Astrocyte of the cerebellum (primary cell): ENCODE data around the gene DLX2.
"Not testable (repeated sequence)": the region's sequence is repeated elsewhere in the genome, so short reads cannot be mapped to it uniquely, and the experiment has no call there.

ENCODE experiments used
- DNase-seq: peaks from one replicate; pipeline ENCODE4 v3.0.0-alpha.2; 2011; ENCODE audit warnings: low read depth
- H3K4me3 ChIP-seq: 2 replicates; pipeline ENCODE4 v1.5.1; 2011; ENCODE audit warnings: mild to moderate bottlenecking, low read depth, low read length, moderate library complexity
- in situ Hi-C: cut with HindIII; loops from 2 replicates; pipeline ENCODE4 v1.10.0; 2017; ENCODE audit warnings: low sequenced_read_pairs
- TF ChIP-seq, protein P1 (sequence below): IDR thresholded peaks from 2 replicates; pipeline ENCODE4 v1.5.1; 2012; ENCODE audit warnings: low read length, low read depth, moderate library complexity, mild to moderate bottlenecking; ENCODE audit errors: missing control alignments

Gene DLX2

DNA sequence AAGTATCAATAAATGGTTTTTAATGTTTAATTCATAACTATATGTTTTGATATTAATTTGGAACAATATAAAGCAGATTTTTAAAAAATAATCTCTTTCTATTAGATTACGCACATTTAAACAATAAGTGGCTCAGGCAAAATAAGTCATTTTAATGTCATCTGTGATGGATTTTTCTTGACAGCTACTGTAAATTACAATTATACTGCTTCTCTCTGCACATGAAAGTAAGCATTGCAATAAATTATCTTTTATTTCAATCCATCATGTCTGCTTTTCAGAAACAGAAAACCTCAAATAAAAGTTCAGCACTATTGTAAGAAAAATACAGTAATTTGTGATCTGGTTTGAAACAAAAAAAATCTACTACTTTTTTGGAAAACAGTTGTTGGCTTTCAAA, 28.4 kb downstream of the DLX2 start:
- no peak for DNase-seq
- TF ChIP-seq, protein P1, sequence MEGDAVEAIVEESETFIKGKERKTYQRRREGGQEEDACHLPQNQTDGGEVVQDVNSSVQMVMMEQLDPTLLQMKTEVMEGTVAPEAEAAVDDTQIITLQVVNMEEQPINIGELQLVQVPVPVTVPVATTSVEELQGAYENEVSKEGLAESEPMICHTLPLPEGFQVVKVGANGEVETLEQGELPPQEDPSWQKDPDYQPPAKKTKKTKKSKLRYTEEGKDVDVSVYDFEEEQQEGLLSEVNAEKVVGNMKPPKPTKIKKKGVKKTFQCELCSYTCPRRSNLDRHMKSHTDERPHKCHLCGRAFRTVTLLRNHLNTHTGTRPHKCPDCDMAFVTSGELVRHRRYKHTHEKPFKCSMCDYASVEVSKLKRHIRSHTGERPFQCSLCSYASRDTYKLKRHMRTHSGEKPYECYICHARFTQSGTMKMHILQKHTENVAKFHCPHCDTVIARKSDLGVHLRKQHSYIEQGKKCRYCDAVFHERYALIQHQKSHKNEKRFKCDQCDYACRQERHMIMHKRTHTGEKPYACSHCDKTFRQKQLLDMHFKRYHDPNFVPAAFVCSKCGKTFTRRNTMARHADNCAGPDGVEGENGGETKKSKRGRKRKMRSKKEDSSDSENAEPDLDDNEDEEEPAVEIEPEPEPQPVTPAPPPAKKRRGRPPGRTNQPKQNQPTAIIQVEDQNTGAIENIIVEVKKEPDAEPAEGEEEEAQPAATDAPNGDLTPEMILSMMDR, result no peak
- in situ Hi-C loops, result loop anchor here (10.0 to 25.0 kb wide), 2 partner anchors 69 to 262 kb away; no protein-coding TSS in a partner anchor

DNA sequence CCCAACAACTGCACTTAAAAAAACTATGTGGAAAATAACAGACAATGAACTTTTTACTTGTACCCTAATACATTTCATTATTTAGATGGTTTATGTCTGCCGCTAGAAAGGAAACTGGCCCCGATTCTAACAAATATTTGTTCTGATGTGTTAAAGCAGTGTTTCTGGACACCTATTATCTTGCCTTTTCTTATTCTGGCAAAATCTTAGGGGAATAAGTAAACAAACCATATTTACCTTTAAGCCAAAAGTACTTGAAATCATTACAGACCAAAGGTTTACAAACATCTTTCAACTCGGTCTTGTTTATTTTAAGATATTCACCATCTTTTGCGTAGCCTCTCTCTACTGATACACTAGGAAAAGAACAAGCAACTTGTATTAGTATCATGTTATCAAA, 29.2 kb downstream of the DLX2 start:
- in situ Hi-C loops, result loop anchor here (10.0 to 25.0 kb wide), 2 partner anchors 69 to 261 kb away; no protein-coding TSS in a partner anchor
- DNase-seq, result no peak
- TF ChIP-seq, protein P1, result no peak

More for the DNA sequence above, 28.4 kb downstream of the DLX2 start:
- no peak overlapping the region for H3K4me3 ChIP-seq

DNA sequence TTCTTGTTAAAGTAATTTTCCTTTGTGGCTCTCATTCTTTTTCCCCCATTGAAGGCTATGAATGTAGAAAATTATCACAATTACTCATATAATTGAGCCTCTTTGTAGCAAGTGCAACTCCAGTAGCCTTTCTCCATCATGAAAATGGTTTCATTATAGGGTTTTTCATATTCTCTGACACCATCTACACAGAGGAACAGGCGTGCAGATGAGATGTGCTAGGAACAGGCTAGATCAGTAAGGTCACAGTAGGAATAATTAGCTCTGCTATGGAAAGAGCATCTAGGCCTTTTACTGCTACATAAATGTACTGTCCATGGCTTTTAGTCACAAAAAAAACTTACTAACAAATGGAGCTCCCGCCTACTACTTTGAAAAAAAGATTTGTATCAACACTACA, 30.0 kb downstream of the DLX2 start:
- in situ Hi-C loops, result loop anchor here (10.0 to 25.0 kb wide), 2 partner anchors 68 to 260 kb away; no protein-coding TSS in a partner anchor
- no peak for DNase-seq
- TF ChIP-seq, protein P1, result no peak
- H3K4me3 ChIP-seq, result no peak overlapping the region

More for the DNA sequence above, 29.2 kb downstream of the DLX2 start:
- H3K4me3 ChIP-seq, result no peak overlapping the region

DNA sequence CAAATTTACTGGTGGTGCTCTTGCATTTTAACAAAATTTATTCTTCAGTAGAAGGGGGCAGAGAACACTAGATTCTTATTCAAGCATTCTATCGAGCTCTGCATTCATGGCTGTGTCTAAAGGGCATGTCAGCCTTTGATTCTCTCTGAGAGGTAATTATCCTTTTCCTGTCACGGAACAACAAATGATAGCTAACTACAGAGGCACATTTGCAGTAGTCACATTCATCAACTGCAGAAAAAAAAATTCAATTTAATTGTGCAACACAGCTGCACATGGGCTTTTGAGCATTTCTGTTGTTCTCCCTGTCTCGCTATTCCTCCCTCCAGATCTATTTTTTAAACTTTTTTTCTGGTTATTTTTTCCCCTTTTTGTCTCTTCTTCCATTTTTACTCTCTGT, 30.4 kb downstream of the DLX2 start:
- H3K4me3 ChIP-seq, result no peak overlapping the region
- in situ Hi-C loops, result loop anchor here (10.0 to 25.0 kb wide), 2 partner anchors 68 to 260 kb away; no protein-coding TSS in a partner anchor
- TF ChIP-seq, protein P1, result no peak
- DNase-seq, result no peak

DNA sequence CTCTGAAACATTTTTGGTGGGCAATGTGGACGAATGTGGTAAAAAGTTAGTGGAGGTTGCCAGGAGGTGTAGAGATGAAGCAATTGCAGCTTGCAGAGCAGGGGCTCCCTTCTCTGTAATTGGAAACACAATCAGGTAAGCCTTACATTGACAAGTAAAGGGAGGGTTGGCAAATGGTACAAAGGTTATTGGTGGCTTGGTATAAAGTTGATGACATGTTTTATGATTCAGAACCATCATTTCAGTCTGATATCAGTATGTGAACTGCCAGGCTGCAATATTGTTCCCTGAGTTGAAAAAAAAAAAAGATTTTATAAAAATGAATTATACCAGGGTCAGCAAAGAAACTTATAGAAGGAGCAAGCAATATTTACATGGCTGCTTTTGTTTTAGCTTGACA, 31.8 kb downstream of the DLX2 start:
- TF ChIP-seq, protein P1, result no peak
- H3K4me3 ChIP-seq, result no peak overlapping the region
- in situ Hi-C loops, result loop anchor here (10.0 to 25.0 kb wide), 2 partner anchors 66 to 259 kb away; no protein-coding TSS in a partner anchor
- DNase-seq, result no peak

DNA sequence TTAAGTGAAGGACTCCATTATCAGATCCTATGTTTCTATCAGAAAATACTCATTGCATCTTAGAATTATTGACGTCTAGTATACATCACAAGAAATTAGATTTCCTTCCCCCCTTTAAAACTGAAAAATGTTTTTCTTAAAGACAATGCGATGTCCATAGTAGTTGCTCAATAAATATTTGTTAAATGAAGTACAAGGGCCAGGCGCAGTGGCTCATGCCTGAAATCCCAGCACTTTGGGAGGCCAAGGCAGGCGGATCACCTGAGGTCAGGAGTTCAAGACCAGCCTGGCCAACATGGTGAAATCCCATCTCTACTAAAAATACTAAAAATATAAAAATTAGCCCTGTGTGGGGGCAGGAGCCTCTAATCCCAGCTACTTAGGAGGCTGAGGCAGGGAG, 34.8 kb downstream of the DLX2 start:
- in situ Hi-C loops, result loop anchor here (25.0 kb wide), 1 partner anchor 256 kb away; no protein-coding TSS in a partner anchor
- DNase-seq, H3K4me3 ChIP-seq: not testable (repeated sequence)

DNA sequence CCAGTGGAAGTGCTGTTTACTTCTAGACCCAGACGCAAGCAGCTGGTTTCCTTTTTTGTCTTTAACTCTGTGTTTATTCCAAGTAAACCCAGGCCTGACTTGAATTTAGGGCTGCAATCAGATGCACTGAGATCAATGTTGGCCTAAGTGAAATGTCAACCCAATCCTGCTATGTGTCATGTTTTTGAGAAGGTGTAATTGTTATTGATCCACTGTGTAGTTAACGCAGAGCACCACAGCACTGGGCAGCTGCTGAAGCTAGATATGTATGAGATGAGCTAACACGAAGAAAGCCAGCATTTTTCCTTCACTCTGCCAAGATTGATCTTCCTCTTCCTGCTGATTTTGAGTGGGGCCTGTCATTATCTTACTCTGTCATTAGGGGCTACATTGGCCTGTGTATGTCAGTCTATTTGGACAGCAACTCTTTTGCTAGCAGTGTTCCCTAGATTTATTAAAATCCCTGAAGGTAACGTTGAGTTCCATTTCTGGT, 36.3 kb downstream of the DLX2 start:
- TF ChIP-seq, protein P1, result no peak
- H3K4me3 ChIP-seq, result no peak overlapping the region
- DNase-seq, result no peak
- in situ Hi-C loops, result loop anchor here (25.0 kb wide), 1 partner anchor 254 kb away; no protein-coding TSS in a partner anchor
